HG03175 (cell line): ENCODE results near the gene SP6.

ENCODE experiments used
- ATAC-seq: cut with Tn5 transposase; IDR thresholded peaks from one replicate; pipeline ENCODE4 v1.9.1; 2021; ENCODE audit warnings: mild to moderate bottlenecking, moderate library complexity; ENCODE audit not compliant: unreplicated experiment

Gene SP6

DNA sequence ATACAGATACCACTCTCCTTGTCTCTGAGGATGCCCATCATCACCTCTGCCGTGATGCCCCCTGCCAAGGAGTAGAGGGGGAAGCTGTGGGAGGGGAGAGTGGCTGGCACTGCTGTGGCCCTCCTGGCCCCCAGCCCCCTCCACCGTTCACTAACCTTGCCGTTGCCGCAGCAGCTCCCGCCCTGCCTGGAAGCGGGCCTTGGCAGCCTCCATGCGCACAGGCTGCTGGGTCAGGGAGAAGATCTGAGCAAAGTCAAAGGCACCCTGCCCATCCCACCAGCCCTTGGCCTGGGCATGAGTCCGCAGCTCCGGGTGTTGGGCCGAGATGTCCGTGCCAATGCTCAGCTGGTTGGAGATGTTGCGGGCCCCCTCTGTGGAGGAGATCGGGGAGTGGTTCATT is 12.3 kb downstream of the SP6 start:
- ATAC-seq, result no peak

DNA sequence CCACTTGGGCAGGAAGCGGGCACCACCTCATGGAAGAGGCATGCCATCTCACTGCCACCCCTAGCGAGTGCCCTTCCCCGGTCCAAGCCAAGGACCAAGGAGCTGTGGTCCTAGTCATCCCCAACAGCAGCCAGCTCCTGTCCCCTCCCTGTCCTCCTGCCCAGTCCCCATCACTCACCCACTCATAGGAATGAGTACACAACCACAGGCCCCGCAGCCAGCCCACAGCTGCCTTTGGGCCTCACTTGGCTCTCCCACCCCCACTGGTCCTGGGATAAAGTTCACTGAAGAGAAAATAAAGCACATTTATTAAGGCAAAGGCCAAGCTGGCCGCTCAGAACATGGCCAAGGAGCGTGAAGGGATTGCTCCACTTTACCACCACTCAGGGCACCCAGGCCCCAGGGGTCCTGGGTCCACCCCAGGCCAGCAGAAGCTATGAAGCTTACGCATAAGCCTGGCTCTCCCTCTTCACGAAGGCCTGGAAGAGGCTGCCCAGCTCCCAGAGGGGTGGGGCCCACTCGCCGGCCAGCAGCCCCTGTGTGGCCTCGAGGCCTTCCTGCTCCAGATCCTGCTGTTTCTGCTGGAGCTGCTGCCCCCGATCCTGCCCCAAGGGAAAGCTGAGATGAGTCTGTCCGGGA is 13.4 kb downstream of the SP6 start:
- ATAC-seq, result no peak

DNA sequence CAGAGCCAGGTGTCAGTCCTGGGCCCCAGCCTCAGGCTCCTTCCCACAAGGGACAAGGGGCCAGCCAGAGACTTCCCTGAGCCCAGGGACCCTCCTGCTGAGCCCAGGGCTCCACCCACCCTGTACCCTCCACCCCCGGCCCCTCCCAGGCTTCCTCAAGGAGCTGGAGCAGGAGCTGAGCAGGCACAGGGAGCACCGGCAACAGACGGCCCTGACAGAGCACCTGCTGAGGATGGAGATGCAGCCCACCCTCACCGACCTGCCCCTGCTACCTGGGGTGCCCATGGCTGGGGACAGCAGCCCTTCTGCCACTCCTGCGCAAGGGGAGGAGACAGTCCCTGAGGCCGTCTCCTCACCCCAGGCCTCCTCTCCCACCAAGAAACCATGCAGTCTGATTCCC is 14.4 kb downstream of the SP6 start:
- ATAC-seq, result no peak

DNA sequence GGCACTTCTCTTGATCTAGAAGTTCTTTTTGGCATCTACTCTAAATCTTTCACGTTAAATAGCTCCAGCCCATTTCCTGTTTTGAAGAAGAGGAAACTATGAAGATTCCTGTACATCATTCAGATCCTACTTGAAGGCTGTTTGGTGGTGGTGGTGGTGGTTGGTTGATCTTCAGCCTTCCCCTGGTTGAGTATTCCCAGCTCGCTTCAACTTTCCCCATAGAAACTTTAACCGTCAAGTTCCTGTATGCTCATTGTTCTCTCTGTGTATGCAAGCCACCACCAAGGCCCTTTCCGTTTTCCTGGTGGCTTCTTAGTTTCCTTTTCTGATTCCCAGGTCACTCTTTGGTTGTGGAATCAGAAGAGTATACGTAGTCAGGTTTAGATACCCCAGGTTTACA is 16.2 kb downstream of the SP6 start:
- ATAC-seq, result no peak

DNA sequence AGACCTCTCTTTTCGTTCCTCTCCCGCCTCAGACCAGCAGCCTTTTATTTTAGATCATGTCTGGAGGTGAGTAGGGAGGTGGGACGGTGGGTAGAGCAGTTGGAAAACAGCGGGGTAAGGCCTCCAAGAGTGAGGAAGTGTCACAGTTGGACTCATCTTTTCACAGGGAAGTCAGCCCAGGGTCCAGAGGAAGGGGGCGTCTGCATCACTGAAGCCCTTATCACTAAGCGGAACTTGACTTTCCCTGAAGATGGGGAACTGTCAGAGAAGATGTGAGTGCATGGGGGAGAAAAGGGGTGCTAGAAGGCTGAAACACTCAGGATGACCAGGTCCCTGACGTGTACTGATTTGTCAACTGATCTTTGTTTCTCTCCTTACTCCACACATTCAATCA is 19.0 kb downstream of the SP6 start:
- ATAC-seq, result no peak

DNA sequence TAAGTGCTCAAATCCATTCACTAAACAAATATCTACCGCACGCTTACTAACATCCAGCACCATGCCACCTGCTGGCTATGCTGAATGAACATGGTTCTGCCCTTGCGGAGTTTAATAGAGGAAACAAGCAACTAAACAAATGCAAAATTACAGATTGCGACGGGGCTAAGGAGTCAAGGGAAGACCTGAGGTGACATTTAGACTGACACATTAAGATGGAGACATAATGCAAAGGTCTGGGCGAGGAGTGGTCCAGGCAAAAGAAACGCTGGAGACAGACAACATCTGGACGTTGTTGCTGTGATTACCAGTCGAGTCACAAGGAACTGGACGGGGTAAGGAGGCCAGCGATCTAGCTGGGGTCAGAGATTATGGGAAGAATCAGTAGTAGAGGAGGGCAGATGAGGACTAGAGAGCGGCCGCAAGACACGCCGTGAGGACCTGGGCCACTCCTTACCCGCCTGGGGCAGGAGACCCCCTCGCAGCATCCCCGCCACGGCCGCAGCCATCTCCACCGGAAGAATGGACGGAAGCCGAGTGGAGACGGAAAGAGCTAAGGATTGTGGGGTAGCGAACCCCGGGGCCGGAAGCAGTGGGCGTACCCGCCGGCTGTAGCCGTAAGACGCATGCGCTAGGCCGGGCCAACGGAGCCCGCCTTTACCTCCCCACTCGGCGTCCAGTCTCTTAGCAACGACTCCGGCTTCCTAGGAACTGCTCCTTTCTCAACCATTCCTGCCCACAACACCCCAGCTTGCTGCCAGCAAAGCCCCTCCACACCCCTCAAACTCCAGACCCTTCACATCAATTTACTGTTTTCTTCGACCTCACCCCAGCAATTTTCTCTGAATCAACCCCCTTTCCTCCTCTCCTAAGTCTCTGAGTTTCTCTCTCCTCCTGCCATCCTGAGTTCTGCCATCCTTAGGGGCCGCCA is 19.7 kb downstream of the SP6 start, which contains the start of the genes LRRC46 and MRPL10:
Gene LRRC46, plus strand, starts transcription at position 668 of the 931 bp plus-strand sequence. CDS start 320 bp downstream, outside the sequence.
Gene MRPL10, minus strand, starts transcription at position 539 of the 931 bp plus-strand sequence. Its CDS starts 30 bp downstream, at position 509.
- peak; percentile 76 for ATAC-seq

DNA sequence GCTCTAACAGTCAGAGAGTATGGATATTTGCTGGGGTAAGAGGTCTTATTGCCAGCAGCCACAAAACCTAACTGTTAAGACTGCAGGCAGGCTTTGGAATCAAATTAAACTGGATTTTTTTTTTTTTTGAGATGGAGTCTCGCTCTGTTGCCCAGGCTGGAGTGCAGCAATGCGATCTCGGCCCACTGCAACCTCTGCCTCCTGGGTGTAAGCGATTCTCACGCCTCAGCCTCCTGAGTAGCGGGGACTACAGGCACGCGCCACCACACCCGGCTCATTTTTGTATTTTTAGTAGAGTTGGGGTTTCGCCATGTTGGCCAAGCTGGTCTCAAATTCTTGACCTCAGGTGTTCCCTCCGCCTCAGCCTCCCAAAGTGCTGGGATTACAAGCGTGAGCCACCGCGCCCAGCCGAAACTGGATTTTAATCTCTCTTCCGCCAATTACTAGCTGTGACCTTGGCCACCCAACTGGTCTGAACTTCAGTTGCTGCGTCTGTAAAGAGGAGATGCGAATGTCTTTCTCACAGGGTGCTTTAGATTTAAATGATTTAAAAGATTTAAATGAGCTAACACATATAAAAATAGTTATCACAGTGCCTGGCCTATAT is 20.5 kb downstream of the SP6 start:
- no peak for ATAC-seq

DNA sequence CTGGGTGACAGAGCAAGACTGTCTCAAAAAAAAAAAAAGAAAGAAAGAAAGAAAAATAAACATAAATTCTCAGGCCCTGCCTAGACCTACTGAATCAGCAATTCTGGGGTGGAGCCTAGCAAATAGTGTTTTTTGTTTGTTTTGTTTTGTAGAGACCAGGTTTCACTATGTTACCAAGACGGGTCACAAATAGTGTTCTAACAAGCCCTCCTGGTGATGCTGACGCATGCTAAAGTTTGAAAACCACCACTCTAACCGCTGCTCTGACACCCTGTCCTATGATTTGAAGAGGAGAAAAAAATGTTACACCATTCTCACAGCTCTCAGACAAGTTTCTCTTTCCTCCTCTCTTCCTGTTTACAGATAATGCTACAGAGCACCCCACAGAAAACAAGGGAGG is 21.1 kb downstream of the SP6 start:
- ATAC-seq, result no peak

DNA sequence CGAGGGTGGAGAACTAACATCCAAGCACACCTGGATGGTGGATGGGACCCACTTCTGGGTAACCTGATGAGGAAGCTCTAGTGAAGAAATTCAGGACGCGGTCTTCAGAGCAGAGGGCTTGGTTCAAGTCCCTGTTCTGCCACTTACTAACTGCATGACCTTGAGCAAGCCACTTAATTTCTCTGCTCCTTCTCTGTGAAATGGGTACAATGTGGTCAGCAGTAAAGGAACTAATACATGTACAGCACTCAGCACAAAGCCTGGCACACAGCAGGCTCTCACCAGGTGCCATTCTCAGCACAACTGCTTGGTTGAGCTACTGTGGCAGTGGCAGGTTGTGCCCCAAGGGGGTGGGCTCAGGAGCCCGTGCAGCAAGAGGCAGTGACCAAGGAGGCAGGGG is 27.4 kb downstream of the SP6 start:
- ATAC-seq, result no peak

DNA sequence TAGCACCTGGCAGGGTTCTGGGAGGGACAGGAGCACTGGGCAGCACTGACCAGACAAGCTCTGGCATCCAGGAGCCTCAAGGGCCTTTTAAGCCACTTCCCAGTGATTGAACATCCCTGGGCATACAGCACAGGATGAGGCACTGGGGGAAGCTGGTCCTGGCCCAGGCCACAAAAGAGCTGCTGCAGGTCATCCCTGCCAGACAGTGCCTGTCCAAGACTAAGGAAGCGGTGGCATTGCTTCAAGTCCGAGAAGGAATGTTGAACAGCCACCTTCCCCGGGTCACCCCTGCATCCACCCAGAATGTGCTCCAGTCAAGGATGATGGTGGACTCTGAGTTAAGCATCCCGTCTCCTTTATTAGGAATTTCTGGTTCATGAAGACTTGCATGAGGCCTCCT is 28.2 kb downstream of the SP6 start:
- no peak for ATAC-seq

DNA sequence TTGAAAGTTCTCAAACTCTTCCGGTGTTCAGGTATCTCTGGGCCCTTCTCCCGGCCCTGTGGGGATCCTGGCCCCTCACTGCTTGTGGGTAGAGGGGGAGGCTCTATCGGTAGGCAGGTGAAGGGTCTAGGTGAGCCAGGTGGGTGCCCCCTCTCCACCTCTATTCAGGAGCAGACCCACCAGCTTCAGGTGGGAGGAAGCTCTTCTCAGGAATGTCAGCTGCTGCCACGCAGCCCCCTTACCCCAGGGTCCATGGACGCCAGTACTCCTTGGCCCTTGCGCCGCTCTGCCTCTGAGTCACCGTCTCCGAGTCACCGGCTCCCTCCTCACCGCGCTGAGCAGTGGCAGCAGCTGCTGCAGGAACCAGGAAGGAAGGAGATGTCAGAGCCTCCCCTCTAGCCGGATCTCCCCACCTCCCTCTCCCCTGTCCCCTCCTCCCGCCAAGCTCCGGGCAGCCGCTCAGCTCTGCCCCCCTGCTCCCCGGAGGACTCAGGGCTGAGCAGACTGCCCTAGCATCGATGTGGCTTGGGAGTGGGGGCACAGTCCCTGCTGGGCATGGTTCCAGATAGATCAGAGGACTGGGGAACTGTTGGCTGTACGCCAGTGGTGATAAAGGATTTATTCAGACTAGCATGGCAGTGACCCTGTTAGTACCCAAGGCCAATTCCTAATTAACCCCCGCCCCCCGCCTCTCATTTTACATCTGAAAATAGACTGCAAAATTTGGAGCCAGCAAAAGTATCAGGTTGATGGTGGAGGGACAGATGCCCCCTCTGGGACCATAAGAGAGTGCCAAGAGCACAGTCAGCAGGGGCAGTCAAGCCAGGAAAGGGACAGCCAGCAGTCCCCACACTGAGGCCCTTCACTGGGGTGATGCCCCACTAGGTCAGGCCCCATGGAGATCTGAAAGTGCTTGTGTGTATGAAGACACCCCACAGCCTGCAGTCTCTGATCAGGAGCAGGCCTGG is 29.3 kb downstream of the SP6 start, which contains the start of gene OSBPL7:
Gene OSBPL7, minus strand, starts transcription at position 371 of the 968 bp plus-strand sequence. CDS start 1,516 bp downstream, outside the sequence.
- peak; percentile 79 for ATAC-seq

DNA sequence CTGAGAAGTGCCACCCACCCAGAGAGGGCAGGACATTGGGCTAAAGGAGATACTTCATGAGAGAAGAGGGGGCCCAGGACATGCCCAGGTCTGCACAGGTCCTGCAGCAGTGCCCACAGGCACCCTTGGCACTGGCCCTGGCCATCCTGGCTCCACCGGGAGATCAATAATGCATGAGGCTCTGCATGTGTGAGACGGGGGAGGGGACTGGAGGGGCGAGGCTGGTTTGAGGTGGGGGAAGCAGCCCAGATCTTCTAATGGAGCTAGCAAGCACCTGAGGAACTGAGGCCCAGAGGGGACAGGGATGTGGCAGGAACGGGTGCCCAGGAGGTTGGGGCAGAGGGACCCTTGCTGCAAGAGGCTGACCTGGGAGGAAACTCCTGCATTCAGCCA is 29.9 kb downstream of the SP6 start:
- no peak for ATAC-seq

DNA sequence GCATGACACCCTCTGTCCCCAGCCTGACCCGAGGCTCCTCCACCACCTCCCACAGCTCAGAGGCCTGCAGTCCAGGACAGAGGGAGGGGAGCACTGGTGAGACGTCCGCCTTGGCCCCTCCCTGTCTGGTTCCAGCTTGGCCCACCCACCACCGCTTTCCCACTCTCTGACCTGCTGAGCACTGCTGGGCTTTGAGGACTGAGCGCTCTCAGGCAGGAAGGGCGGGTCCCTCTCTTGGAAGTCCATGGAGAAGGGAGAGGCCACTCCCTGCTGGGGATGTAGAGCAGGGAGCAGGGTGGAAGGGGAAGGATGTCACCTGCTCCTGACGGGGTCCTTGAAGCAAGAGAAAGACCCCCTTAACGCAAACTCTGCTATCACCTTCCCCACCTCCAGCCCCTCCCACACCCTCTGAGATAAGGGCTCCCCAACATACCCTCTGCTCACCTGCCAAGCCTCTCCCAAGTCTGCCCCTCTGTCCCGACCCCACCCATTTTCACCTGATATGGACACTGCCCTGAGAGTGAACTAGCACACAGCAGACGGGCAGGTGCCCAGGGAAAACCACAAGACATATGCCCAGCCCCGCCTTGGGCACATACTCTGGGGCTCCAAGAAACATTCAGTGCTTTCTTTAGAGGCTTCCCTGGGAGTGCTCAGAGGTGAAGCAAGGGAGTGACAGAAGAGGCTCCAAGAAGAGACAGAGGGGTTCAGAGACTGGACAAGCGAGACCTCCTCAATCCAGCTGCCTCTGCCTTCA is 30.8 kb downstream of the SP6 start:
- ATAC-seq, result no peak

DNA sequence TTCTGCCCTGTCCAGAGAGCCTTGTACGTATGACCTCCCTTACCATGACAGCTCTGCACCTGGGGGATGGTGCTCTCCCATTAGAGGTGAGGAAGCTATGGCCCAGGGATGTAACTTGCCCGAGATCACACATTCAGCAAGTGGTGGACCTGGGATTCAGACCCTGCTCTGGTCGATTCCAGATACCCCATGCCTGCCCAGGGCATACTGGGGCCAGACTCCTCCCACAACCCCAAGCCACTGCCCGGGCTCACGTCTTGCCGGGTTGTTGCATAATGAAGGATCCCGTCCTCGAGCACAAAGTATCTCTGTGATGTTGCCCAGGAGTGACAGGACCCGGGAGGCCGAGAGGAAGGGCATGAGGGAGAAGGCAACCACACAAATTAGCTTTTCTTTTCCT is 31.5 kb downstream of the SP6 start:
- ATAC-seq, result no peak

DNA sequence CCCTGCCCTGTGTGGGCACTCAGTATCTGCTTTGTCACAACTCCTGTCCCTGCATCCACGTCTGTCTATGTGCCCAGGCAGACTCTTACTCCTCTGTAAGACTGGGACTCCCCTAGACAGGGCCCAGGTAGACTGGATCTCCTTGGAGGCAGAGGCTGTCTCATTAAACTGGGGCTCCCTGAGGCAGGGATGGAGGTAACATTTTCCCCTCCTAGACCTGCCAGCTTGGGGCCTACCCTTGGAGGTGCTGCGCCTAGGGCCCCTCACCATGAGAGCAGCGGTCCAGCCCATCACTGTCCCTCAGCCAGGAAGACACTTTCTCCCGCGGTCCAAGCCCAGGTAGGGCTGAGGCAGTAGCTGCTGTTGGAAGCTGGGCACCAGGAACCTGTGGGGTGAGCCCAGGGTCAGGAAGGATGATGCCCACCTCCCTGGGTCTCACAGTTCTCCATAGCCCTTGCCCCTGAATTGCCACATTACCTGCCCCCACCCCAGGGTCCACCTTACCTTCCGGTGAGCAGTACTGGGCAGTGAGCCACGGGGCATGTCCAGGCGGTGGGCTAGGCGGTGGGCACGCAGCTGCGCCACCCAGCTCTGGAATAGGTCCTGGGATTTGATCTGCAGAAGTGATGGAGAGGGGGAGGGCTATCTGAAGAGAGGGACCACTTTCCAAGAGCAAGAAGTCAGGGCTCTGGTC is 32.8 kb downstream of the SP6 start:
- no peak for ATAC-seq

DNA sequence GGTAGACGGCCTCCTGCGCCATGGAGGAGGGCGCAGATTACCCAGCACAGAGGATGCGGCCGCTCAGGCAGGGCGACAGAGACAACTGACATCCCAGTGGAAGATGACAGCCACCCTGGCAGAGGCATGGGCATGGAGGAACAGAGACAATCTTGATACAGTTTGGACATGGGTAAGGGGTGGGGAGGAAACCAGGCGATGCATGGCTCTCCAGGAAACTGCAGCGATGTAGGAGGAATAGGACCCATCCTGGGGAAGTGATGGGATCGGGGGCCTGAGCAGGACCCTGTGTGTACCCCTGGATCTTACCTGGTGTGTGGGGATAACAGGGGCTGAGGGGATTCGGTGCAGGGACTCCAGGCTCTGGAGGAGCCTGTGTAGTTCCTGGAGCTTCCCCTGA is 34.0 kb downstream of the SP6 start:
- no peak for ATAC-seq

DNA sequence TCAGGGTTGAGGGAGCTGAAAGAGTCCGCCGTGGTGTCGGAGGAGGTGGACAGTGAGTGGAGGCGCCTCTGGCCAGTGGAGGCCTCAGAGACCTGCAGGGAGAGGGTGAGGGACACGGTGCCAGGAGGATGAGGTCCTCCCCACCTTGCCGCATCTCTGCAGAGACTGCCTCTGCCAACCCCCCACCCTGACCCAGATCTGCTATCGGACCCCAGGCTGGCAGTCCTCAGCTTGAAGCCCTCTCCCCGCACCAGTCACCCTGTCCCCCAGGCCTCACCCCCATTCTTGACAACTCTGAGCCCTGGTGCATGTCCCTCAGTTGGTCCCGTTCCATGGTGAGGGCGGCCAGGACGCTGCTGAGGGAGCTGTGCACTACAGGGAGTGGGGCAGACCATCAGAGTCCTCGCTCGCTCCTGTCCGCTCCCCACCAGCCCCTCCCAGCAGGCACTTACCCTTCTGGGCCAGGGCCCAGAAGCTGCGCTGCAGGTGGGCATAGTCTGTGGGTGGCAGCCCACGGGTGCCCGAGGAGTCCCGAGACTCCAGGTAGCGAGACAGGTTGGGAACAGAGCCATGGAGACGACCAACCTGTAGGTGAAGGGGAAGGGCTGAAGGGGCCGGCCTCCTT is 34.7 kb downstream of the SP6 start:
- ATAC-seq, result no peak

DNA sequence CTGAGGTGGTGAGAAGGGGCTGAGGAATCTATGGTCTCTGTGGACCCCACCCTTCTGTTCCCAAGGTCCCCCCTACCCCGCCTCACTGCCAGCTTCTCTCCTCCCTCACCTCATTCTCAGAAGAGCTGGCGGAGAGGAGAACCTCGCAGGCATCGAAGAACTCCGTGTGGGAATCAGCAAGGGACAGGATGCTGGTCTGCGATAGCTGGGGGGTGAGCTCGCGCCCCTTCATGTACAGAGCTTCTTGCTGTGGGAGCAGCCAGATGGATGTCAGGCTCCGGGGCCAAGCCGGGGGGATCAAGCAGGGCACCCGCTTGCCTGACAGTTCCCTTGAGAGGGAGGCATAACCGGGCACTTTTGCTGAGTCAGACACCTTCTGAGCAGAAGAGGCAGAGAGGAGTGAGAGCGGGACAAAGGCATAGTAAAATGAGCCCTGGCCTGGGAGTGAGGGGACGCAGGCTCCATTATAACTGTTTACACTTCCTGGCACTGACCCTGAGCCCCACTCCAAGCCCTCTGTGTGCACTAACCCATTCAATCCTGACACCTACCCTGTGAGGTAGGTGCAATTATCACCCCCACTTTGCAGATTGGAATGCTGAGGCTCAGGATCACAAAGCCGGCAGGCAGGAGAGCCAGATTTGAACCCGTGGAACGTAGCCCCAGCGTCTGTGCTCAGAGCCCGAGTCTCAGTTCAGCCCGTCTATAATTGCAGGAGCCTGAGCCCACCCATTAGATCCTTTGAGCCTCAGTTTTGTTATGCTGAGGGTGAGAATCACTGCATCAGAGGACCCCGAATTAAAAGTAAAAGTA is 35.7 kb downstream of the SP6 start:
- ATAC-seq, result no peak
